HCT116 (cell line): ENCODE results near the gene GRIK4. TPM values are rescaled to one million over a fixed set of nuclear protein-coding genes. Genes with fewer than 3 reads are reported as not detected.

Experiments
- ATAC-seq: fragments of 200-7000 bp; cut with Tn5 transposase; 2 replicates; pipeline ENCODE4 v1.9.1; 2020; ENCODE audit warnings: mild to moderate bottlenecking, moderate library complexity
- BruUV-seq: library from RNA; stranded (reverse); fragments of 400-500 nt; replicated peaks from 2 replicates; lab custom pipeline; 2021; lab: Mats Ljungman, UMichigan
- CTCF ChIA-PET: fragments of 300-600 bp; sonication (Branson Sonifier 250); formaldehyde crosslinking; loops from one replicate; lab custom pipeline; 2021; ENCODE audit warnings: antibody characterized with exemption; lab: Charles Lee
- POLR2A ChIA-PET: fragments of 300-600, 350-600 bp; sonication (Branson Sonifier 250); formaldehyde crosslinking; loops from one replicate; lab custom pipeline; 2021; ENCODE audit warnings: antibody characterized with exemption; lab: Charles Lee
- RAD21 ChIA-PET, 2 experiments: fragments of 300-600 bp; sonication (Branson Sonifier 250); formaldehyde crosslinking; loops; one replicate each; lab custom pipeline; 2023; ENCODE audit warnings: low total read pairs in 2 of 2; ENCODE audit not compliant: uncharacterized antibody in 2 of 2, unreplicated experiment in 2 of 2, low non-redundant PET in 1 of 2; lab: Charles Lee
- DNase-seq: peaks from one replicate; pipeline ENCODE4 v3.0.0-alpha.2; 2010; ENCODE audit warnings: low read depth, low spot score
- H2AFZ ChIP-seq: fragments of 200-600 bp; shearing (Covaris generic), sonication (generic); 2 replicates; pipeline ENCODE4 v1.6.1; 2017; ENCODE audit warnings: low read depth, mixed run types, mixed read lengths, antibody characterized with exemption, low read length; ENCODE audit not compliant: poor library complexity, severe bottlenecking
- H3K27ac ChIP-seq: 2 replicates; pipeline ENCODE4 v1.5.1; 2012; ENCODE audit warnings: low read depth, low read length
- H3K27me3 ChIP-seq: fragments of 200-600 bp; sonication (generic); 2 replicates; pipeline ENCODE4 v1.6.1; 2016; ENCODE audit warnings: mixed run types, low read length, mixed read lengths; ENCODE audit not compliant: insufficient read depth
- H3K36me3 ChIP-seq, 2 experiments: fragments of 200-500 bp in 1 of 2; fragments of 200-600 bp in 1 of 2; sonication (Bioruptor generic) in 1 of 2; sonication (generic) in 1 of 2; 2 replicates each; pipeline versions ENCODE4 v1.5.1 to v1.6.1; 2014 to 2016; ENCODE audit warnings: low read length in 2 of 2, inconsistent platforms in 1 of 2, mixed read lengths in 1 of 2, mixed run types in 1 of 2; ENCODE audit not compliant: insufficient read depth in 2 of 2, control insufficient read depth in 1 of 2
- H3K4me1 ChIP-seq, 2 experiments: fragments of 200-600 bp in 1 of 2; sonication (generic) in 1 of 2; 2 replicates each; pipeline versions ENCODE4 v1.5.1 to v1.6.1; 2012 to 2017; ENCODE audit warnings: low read length in 2 of 2, inconsistent platforms in 1 of 2, mild to moderate bottlenecking in 1 of 2, mixed read lengths in 1 of 2, mixed run types in 1 of 2, moderate library complexity in 1 of 2; ENCODE audit not compliant: insufficient read depth in 2 of 2, control insufficient read depth in 1 of 2
- H3K4me2 ChIP-seq: fragments of 200-600 bp; sonication (generic); 2 replicates; pipeline ENCODE4 v1.6.1; 2017; ENCODE audit warnings: mixed run types, low read length, mixed read lengths
- H3K4me3 ChIP-seq, 2 experiments: fragments of 200-600 bp in 1 of 2; sonication (generic) in 1 of 2; replicated peaks in 1 of 2; 2 replicates each; pipeline ENCODE4 v1.5.1; 2011 to 2016; ENCODE audit warnings: low read length in 2 of 2, control low read depth in 1 of 2, low read depth in 1 of 2, mild to moderate bottlenecking in 1 of 2, mixed read lengths in 1 of 2, mixed run types in 1 of 2
- H3K79me2 ChIP-seq: fragments of 200-600 bp; sonication (generic); 2 replicates; pipeline ENCODE4 v1.6.1; 2017; ENCODE audit warnings: mild to moderate bottlenecking, mixed run types, low read length, moderate library complexity, mixed read lengths; ENCODE audit not compliant: insufficient read depth
- H3K9ac ChIP-seq: fragments of 200-600 bp; sonication (generic); 2 replicates; pipeline ENCODE4 v1.6.1; 2016; ENCODE audit warnings: low read length, mixed read lengths
- H3K9me2 ChIP-seq: fragments of 200-600 bp; sonication (generic), shearing (Covaris generic); 2 replicates; pipeline ENCODE4 v1.6.1; 2017; ENCODE audit warnings: mixed run types, mild to moderate bottlenecking, moderate library complexity; ENCODE audit not compliant: insufficient read depth
- H3K9me3 ChIP-seq, 2 experiments: fragments of 200-500 bp in 1 of 2; fragments of 200-600 bp in 1 of 2; sonication (Bioruptor generic) in 1 of 2; sonication (generic) in 1 of 2; 2 replicates each; pipeline ENCODE4 v1.6.1; 2014 to 2017; ENCODE audit warnings: low read length in 2 of 2, mixed read lengths in 2 of 2, inconsistent platforms in 1 of 2, low read depth in 1 of 2, mild to moderate bottlenecking in 1 of 2, mixed run types in 1 of 2, moderate library complexity in 1 of 2; ENCODE audit not compliant: control insufficient read depth in 1 of 2, insufficient read depth in 1 of 2
- H4K20me1 ChIP-seq: fragments of 200-600 bp; sonication (generic), shearing (Covaris generic); 2 replicates; pipeline ENCODE4 v1.6.1; 2017; ENCODE audit warnings: mixed run types, mild to moderate bottlenecking, moderate library complexity; ENCODE audit not compliant: insufficient read depth
- ATF3 ChIP-seq: IDR thresholded peaks from 2 replicates; pipeline ENCODE4 v1.6.1; 2012
- CBX3 ChIP-seq: IDR thresholded peaks from 2 replicates; pipeline ENCODE4 v1.6.1; 2012; ENCODE audit warnings: low read depth
- EGR1 ChIP-seq: IDR thresholded peaks from 2 replicates; pipeline ENCODE4 v1.6.1; 2012; ENCODE audit warnings: low read depth
- EZH2 ChIP-seq: fragments of 200-600 bp; sonication (generic); IDR thresholded peaks from 2 replicates; pipeline ENCODE4 v1.6.1; 2017; ENCODE audit warnings: antibody characterized with exemption, mixed run types
- EZH2phosphoT487 ChIP-seq: fragments of 200-600 bp; IDR thresholded peaks from 2 replicates; pipeline ENCODE4 v1.6.1; 2018; ENCODE audit warnings: antibody characterized with exemption, borderline replicate concordance
- JUND ChIP-seq: IDR thresholded peaks from 2 replicates; pipeline ENCODE4 v1.6.1; 2012
- POLR2A ChIP-seq: IDR thresholded peaks from 2 replicates; pipeline ENCODE4 v1.7.0; 2011; ENCODE audit warnings: borderline replicate concordance; ENCODE audit not compliant: insufficient read depth, insufficient read length; ENCODE audit errors: extremely low read depth
- RAD21 ChIP-seq: IDR thresholded peaks from 2 replicates; pipeline ENCODE4 v1.6.1; 2012; ENCODE audit warnings: low read depth, mild to moderate bottlenecking
- REST ChIP-seq: IDR thresholded peaks from 2 replicates; pipeline ENCODE4 v1.6.1; 2012; ENCODE audit warnings: low read depth
- YY1 ChIP-seq: IDR thresholded peaks from 2 replicates; pipeline ENCODE4 v1.6.1; 2011; ENCODE audit warnings: low read length, low read depth, moderate library complexity, mild to moderate bottlenecking; ENCODE audit not compliant: insufficient replicate concordance; ENCODE audit errors: extremely low read depth
- ZFX ChIP-seq: fragments of 450-650 bp; IDR thresholded peaks from 2 replicates; pipeline ENCODE4 v1.6.1; 2017
- intact Hi-C: fragments of 100-400 bp; cut with micrococcal nuclease; formaldehyde crosslinking; loops from 2 replicates; pipeline ENCODE4 v1.10.0; 2022
- total RNA-seq: library from RNA; stranded (reverse); gene quantifications from one replicate; pipeline ENCODE4 v1.2.1, GENCODE V29; 2021; ENCODE audit not compliant: unreplicated experiment
- TF ChIP-seq, protein P1 (sequence below): IDR thresholded peaks from 2 replicates; pipeline ENCODE4 v1.6.1; 2012

GRIK4 gene
- total RNA-seq, 1 experiment from 2014 or later: 0.52 TPM

DNA sequence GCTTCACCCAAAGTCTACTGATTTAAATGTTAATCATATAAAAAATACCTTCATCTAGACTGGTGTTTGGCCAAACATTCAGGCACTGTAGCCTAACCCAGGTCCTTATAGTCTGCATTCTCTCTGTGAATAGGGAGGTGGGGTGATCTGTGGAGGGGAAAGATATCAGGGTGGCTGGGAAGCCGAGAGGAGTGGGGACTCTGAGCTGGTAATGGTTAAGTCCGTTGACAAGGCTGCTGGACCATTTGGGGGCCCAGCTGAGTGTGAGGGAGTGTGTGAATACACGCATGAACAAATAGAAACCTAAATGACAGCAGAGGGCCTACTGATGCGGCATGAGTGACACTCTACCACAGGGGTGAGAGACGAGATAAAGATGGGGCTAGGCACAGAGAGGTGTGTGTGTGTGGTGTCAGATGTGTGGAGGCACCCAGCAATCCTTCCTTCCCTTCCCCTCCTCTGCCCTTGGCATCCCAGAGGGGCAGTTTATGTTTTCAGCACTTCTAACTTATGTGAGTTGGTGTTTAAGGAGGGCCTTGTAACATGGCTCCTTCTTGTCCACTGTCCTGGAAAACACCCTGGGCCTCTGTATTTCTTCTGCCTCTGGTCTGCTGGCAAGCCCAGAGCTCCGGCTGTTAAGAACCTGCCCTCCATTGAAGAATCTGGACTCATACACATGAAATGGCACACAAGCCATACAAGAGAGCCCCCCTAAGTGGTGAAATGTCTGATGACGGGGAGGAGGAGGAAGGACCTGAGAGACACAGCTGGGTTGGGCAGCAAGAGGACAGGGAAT is 263.2 kb downstream of the GRIK4 start:
- H3K9me2 ChIP-seq: no peaks in the 10 kb centered on the region
- no peaks in the 10 kb centered on the region for H3K27me3 ChIP-seq
- RAD21 ChIA-PET: no interaction called here
- H3K79me2 ChIP-seq: no peaks in the 10 kb centered on the region
- intact Hi-C loops: no loop called here
- no peak for TF ChIP-seq ZFX
- TF ChIP-seq EZH2phosphoT487: no peak
- TF ChIP-seq POLR2A: no peak
- TF ChIP-seq, protein P1, sequence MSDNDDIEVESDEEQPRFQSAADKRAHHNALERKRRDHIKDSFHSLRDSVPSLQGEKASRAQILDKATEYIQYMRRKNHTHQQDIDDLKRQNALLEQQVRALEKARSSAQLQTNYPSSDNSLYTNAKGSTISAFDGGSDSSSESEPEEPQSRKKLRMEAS: no peak
- TF ChIP-seq EZH2: no peak
- TF ChIP-seq JUND: no peak
- TF ChIP-seq, all 23 proteins: peak for 0
- ATAC-seq (no peak), DNase-seq (no peak)
- no peaks in the 10 kb centered on the region for H3K9me3 ChIP-seq
- H4K20me1 ChIP-seq: no peaks in the 10 kb centered on the region
- no TSS peak for BruUV-seq
- CTCF ChIA-PET: no interaction called here
- H3K9ac ChIP-seq: no peak overlapping the region
- no peak overlapping the region for H3K4me2 ChIP-seq
- H3K4me3 ChIP-seq: no peak overlapping the region
- peaks cover 0 to 9% of the 10 kb centered on the region in 2 experiments; a peak in 3 of 4 replicates for H3K4me1 ChIP-seq
- H2AFZ ChIP-seq: no peak overlapping the region
- H3K36me3 ChIP-seq: no peaks in the 10 kb centered on the region
- POLR2A ChIA-PET: no interaction called here
- no peak overlapping the region for H3K27ac ChIP-seq

GRCh38 chr11:120775986-120776951 is 264.7 kb downstream of the GRIK4 start:
- H4K20me1 ChIP-seq: no peaks in the 10 kb centered on the region
- no peak overlapping the region for H3K4me3 ChIP-seq
- ChIA-PET CTCF (no interaction called here), POLR2A (no interaction called here), RAD21 (no interaction called here)
- H3K79me2 ChIP-seq: no peaks in the 10 kb centered on the region
- H3K9me3 ChIP-seq: no peaks in the 10 kb centered on the region
- H3K27me3 ChIP-seq: no peaks in the 10 kb centered on the region
- H3K4me2 ChIP-seq: no peak overlapping the region
- H2AFZ ChIP-seq: no peak overlapping the region
- no peak overlapping the region for H3K27ac ChIP-seq
- no peaks in the 10 kb centered on the region for H3K36me3 ChIP-seq
- no peak overlapping the region for H3K9ac ChIP-seq
- peaks cover 0 to 9% of the 10 kb centered on the region in 2 experiments; a peak in 3 of 4 replicates for H3K4me1 ChIP-seq
- no peak for DNase-seq
- H3K9me2 ChIP-seq: no peaks in the 10 kb centered on the region
- intact Hi-C loops: no loop called here
- no TSS peak for BruUV-seq
- no peak for TF ChIP-seq REST
- TF ChIP-seq, protein P1: no peak
- no peak for TF ChIP-seq ATF3
- TF ChIP-seq EGR1: no peak
- no peak for TF ChIP-seq RAD21
- TF ChIP-seq YY1: no peak
- TF ChIP-seq CBX3: no peak
- no peak for ATAC-seq
